ENCODE data around the gene PRPSAP1.

Gene PRPSAP1

DNA sequence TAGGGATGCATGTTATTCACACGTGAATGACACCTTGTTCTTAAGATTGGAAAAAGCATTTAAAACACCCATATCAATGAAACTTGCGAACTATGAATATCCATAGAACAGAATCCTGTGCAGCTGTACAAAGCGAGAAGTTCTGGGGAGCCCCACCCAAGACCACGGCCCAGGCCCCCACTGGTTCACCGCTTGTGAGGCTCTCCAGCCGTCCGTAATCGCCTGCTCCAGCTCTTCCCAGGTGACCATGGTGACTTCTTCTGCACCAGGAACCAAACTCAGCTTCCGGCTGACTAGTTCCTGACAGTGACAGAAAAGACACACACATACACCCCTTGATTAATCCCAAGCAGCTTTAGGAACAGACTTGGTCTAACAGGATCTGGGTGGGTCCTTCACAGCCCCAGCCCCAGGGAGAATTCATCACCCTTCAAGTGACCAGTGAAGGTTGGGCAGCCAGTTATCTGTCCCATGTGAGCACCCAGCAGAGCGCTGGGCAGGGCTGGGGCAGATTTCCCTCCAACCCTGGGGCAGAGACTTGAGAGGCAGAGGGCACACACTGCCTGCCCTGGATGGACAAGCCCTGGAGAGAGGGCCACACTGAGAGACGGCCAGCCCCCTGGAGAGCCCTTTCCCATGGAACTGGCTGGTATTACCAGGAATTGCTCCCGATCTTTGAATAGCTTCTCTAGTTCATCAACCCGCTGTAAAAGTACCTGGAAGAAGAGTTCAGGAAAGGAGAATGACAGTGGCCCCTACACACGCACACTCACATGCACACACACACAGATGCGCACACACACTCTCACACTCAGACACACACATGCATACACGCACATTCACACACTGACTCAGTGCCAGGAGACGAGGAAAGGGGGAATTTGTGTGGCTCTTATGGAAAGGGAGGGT, 49.2 kb downstream of the PRPSAP1 start:
- H3K4me1 ChIP-seq, result no peaks in the 10 kb centered on the region
- no peaks in the 10 kb centered on the region for H3K9me3 ChIP-seq
- DNase-seq, result no peak
- no peak overlapping the region for H3K4me3 ChIP-seq (ENCODE audit: low read depth, low read length)
- no peaks in the 10 kb centered on the region; the same call in 1 of the 2 replicates for H3K36me3 ChIP-seq
- TF ChIP-seq, protein P1, sequence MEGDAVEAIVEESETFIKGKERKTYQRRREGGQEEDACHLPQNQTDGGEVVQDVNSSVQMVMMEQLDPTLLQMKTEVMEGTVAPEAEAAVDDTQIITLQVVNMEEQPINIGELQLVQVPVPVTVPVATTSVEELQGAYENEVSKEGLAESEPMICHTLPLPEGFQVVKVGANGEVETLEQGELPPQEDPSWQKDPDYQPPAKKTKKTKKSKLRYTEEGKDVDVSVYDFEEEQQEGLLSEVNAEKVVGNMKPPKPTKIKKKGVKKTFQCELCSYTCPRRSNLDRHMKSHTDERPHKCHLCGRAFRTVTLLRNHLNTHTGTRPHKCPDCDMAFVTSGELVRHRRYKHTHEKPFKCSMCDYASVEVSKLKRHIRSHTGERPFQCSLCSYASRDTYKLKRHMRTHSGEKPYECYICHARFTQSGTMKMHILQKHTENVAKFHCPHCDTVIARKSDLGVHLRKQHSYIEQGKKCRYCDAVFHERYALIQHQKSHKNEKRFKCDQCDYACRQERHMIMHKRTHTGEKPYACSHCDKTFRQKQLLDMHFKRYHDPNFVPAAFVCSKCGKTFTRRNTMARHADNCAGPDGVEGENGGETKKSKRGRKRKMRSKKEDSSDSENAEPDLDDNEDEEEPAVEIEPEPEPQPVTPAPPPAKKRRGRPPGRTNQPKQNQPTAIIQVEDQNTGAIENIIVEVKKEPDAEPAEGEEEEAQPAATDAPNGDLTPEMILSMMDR (IDR thresholded peaks at IDR 0.05; ENCODE audit: low read depth, low read length), result no peak
- H3K27me3 ChIP-seq, result no peaks in the 10 kb centered on the region

DNA sequence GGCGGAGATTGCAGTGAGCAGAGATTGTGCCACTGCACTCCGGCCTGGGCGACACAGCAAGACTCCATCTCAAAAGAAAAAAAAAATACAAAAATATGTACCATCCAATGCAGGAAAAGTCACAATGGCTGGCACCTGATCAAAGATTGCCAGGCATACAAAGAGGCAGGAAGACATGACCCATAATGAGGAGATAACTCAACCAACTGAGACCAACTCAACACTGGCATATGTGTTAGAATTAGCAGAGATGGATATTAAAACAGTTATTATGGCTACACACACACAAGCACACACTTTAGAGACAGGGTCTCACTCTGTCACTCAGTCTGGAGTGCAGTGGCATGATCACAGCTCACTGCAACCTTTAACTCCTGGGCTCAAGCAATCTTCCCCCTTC, 56.3 kb downstream of the PRPSAP1 start:
- H3K9me3 ChIP-seq, result no peaks in the 10 kb centered on the region
- H3K4me1 ChIP-seq, result no peaks in the 10 kb centered on the region
- TF ChIP-seq, protein P1 (IDR thresholded peaks at IDR 0.05; ENCODE audit: low read depth, low read length), result no peak
- no peak for DNase-seq
- H3K4me3 ChIP-seq (ENCODE audit: low read depth, low read length), result no peak overlapping the region
- no peaks in the 10 kb centered on the region for H3K27me3 ChIP-seq
- H3K36me3 ChIP-seq, result no peaks in the 10 kb centered on the region

DNA sequence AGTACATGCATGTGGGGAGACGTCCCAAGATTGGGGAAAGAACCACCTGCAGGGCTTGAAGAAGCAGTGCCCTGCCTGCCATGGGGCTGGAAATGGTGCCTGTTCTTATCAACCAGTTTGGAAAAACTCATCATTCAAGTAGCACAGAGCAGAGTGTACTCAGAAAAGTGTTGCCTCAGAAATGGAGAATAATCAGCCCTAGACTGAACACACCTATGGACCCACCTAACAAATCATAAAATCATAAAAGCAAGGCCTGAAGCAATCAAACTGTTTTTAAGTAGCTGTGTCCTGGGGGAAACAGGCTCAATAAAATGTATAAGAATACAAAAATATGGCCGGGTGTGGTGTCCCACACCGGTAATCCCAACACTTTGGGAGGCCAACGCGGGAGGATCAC, 56.8 kb downstream of the PRPSAP1 start:
- Histone ChIP-seq H3K4me1 (no peaks in the 10 kb centered on the region), H3K36me3 (no peaks in the 10 kb centered on the region), H3K4me3 (ENCODE audit: low read depth, low read length) (no peak overlapping the region), H3K9me3 (no peaks in the 10 kb centered on the region), H3K27me3 (no peaks in the 10 kb centered on the region)
- no peak for DNase-seq
- TF ChIP-seq, protein P1 (IDR thresholded peaks at IDR 0.05; ENCODE audit: low read depth, low read length), result no peak

DNA sequence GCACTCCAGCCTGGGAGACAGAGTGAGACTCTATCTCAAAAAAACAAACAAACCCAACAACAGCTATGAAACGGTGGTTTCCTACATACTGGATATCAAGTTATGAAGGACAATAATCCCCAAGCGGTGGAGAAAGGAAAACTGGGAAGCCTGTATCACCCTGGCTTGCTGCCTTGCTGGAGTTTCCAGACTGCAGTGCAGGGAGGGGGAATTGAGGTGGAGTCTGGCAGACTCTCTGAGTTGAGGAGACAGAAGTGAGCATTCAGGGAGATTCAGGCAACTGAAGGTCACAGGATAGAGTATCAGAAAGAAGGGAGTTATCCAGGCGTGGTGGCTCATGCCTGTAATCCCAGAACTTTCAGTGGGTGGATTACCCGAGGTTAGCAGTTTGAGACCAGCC, 57.5 kb downstream of the PRPSAP1 start:
- H3K4me3 ChIP-seq (ENCODE audit: low read depth, low read length), result no peak overlapping the region
- no peaks in the 10 kb centered on the region; the same call in 1 of the 2 replicates for H3K36me3 ChIP-seq
- TF ChIP-seq, protein P1 (IDR thresholded peaks at IDR 0.05; ENCODE audit: low read depth, low read length), result no peak
- H3K27me3 ChIP-seq, result no peaks in the 10 kb centered on the region
- no peaks in the 10 kb centered on the region for H3K9me3 ChIP-seq
- DNase-seq, result no peak
- no peaks in the 10 kb centered on the region for H3K4me1 ChIP-seq

DNA sequence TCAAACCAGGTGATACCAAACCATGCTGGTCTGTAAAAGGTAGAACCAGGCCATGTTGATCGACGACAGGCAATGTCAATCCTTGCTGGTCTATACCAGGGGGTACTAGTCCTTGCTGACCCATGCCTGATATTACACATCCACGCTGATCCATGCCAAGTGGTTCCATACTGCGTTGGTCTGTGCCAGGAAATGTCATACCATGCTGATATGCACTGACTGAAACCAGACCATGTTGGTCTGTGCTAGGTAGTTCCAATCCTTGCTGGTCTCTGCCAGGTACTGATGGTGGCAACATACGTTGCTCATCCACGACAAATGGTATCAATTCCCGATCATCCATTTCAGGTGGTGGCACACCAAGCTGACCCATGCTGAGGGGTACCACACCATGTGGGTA, 60.6 kb downstream of the PRPSAP1 start:
- Histone ChIP-seq H3K4me1 (no peaks in the 10 kb centered on the region), H3K27me3 (no peaks in the 10 kb centered on the region), H3K4me3 (ENCODE audit: low read depth, low read length) (no peak overlapping the region), H3K9me3 (no peaks in the 10 kb centered on the region), H3K36me3 (no peaks in the 10 kb centered on the region; the same call in 1 of the 2 replicates)
- TF ChIP-seq, protein P1 (IDR thresholded peaks at IDR 0.05; ENCODE audit: low read depth, low read length), result no peak
- DNase-seq, result no peak

DNA sequence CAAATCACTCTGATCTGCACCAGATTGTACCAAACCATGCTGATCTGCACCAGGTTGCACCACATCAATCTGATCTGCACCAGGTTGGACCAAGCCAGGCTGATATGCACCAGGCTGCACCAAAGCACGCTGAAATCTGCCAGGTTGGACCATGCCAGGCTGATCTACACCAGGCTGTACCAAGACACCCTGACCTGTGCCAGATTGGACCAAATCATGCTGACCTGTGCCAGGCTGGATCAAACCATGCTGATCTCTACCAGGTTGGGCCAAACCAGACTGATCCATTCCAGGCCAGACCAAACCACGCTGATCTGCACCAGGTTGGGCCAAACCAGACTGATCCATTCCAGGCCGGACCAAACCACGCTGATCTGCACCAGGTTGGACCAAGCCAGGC, 61.1 kb downstream of the PRPSAP1 start:
- H3K4me3 ChIP-seq (ENCODE audit: low read depth, low read length), result no peak overlapping the region
- H3K36me3 ChIP-seq, result no peaks in the 10 kb centered on the region; the same call in 1 of the 2 replicates
- TF ChIP-seq, protein P1 (IDR thresholded peaks at IDR 0.05; ENCODE audit: low read depth, low read length), result no peak
- no peaks in the 10 kb centered on the region for H3K9me3 ChIP-seq
- H3K27me3 ChIP-seq, result no peaks in the 10 kb centered on the region
- DNase-seq, result no peak
- H3K4me1 ChIP-seq, result no peaks in the 10 kb centered on the region

Data from BE2C (cell line).